GM18505 (cell line): ENCODE data around the gene PIRT.

Experiments
- ATAC-seq: cut with Tn5 transposase; IDR thresholded peaks from one replicate; pipeline ENCODE4 v1.9.1; 2021; ENCODE audit not compliant: unreplicated experiment
- POLR2A ChIP-seq: IDR thresholded peaks from 4 replicates; pipeline ENCODE4 v1.6.1; 2011; ENCODE audit warnings: borderline replicate concordance; ENCODE audit not compliant: insufficient read depth, insufficient read length; ENCODE audit errors: extremely low read depth

PIRT gene

DNA sequence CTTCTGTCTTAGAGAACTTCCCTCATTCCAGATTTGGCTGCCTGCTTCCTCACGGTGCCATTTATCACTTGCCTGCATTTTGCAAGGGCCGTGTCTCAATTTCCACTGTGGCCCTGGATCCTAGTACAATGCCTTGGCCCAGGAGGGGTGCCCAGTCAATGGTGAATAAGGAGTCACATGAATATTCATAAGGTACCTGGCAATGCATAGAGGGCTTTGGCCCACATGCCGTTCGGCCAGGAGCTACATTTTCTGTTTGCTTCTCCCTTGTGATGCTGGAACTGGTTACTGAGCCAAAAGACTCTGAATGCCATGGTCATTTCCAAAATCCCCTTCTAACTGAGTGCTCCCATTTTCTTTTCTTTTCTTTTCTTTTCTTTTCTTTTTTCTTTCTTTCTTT lies 4.8 kb upstream of the PIRT start:
- no peak for ATAC-seq
- TF ChIP-seq POLR2A = no peak

DNA sequence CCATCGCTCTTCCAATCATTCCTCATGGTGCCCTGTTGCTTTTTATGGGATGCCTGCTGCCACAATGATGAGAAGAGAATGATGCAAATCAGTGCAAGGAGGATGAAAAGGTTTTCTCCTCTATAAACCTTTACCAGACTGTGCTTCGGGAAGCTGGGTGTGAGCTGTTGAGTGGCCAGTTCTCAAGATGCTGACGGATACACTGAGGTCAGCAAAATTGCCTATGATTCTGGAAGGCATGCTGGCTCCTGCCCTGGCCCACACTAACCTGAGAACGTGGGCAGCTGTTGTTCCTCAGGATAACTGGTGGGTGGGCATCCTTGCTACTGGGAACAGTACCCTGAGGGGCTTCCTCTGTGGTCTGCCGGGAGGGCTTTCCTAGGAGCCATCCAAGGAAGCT lies 795 bp upstream of the PIRT start:
- no peak for ATAC-seq
- no peak for TF ChIP-seq POLR2A

DNA sequence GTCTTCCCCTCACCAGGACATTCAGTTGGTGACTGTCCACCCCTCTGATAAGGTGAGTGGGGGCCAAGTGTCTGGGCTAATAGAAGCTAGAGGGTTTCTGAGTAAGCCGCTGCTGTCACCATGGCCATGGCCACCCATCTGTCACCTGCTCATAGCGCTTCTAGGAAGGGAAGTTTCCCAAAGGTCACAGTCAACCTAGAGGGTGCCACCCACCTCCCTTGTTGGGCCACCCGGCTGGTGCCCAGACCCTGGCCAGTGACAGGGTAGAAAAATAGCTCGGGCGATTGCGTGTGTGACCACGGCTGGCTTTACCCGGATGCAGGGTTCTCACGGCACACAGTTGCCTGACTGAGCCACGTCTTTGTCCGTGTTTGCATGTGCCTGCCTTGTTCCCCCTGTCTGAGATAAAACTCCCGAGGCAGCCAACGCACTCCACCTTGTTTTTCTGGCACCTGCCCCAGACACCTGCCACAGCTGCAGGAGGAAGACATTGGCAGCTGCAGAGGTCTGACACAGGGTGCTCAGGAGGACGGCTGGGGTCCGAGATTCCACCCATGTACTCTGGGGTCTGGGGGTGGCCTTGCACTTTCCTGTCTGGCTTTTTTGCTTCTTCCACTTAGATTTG lies 809 bp downstream of the PIRT start:
- TF ChIP-seq POLR2A = no peak

DNA sequence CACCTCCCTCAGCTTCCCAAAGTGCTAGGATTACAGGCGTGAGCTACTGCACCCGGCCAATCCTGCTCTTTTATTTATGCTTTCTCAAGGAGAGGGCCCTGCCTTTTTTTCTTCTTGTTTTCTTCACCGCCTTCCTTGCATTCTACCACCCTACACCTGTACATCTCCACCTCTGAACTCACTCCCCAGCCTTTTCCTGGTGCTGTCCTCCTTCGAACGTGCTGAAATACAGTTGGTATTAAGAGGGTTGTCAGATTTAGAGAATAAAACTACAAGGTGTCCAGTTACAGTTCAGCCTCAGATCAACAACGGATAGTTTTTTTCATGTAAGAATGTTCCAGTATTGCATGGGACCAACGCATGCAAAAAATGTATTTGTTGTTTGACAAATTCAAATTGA lies 1.7 kb downstream of the PIRT start:
- TF ChIP-seq POLR2A = no peak
- no peak for ATAC-seq

More for the DNA sequence above, 809 bp downstream of the PIRT start:
- ATAC-seq = no peak

DNA sequence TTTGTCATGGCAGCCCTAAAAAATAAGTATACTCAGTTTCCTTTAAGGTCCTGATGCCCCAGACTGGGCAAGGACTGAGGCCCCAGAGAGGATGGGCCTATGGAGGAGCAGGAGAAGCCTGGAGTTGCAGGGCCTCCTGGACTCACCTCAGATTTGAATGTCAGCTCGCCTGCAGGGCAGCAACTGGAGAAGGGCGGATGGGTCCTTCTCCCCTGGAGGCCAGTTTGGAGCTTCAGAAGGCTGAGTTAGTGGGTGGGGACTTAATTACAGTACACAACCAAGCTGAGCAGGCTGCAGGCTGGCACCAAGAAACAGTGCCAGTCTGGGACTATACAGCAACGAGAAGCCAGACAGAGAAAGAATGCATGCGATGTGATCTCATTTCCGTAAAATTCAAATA lies 6.2 kb downstream of the PIRT start:
- no peak for ATAC-seq
- no peak for TF ChIP-seq POLR2A

DNA sequence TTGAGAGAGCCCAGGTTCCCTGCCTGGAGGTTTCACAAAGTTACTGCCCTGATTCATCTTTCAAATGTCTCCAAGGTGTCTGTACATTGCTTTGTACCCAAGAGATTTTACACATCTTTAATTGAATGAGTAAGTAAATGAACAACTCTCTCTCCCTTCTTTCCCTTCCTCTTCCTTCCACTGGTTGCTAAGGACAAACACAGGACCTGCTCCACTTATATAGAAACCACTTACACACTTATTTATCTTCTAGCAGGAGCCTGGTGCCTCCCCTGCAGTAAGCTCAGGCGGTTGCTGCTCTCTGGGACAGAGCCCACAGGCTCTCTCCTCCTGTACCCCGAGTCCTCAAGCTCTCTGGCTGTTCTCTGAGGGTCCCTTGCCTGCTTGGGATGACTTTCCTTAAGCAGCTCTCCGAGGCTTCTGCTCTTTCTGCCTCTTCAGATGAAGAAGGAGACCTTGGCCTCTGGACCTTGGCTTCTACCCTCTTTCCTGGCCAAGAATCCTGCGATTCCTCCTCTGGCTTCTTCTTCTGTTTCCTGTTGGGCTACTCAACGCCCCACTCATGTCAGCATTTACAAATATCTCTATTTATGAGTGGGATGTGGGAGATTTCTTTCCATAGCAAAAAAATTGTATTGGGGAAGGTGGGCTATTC lies 9.9 kb downstream of the PIRT start:
- TF ChIP-seq POLR2A = no peak
- ATAC-seq = no peak

DNA sequence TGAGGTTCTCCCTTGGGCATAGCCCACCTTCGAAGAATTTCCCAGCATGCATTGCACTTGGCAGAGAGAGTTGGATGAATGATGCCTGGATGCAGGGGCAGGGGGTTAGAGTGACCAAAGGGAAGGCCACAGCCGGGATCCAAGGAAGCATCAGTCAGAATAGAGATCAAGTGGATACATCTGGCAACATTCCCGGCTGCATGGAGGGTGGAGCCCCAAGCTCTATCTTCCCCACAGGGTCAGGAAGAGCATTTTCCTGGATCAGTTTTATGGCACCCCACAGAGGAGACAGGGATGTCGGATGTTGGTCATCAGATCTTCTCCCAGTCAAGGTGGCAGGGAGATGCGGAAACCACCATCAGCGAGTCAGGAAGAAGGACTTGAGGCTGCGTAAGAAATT lies 13.0 kb downstream of the PIRT start:
- TF ChIP-seq POLR2A = no peak
- ATAC-seq = no peak

DNA sequence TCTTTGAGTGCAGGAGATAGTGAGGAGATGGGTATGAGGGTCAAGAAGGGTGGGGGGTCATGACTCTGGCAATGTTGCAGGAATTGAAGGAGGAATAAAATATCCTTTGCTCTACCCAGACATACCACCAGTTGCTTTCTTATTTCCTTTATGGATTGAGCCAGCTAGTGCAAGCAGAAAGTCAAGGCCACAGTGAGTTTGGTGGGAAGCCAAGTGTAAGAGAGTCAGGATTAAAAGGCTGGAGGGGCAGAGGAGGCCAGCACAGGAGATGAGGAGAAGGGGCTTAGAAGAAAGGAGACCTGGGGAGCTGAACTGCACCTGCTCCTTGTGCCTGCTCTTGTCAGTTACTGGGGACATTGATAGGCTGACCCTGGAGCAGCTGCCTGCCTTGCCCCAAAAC lies 16.1 kb downstream of the PIRT start:
- ATAC-seq = no peak
- TF ChIP-seq POLR2A = no peak

DNA sequence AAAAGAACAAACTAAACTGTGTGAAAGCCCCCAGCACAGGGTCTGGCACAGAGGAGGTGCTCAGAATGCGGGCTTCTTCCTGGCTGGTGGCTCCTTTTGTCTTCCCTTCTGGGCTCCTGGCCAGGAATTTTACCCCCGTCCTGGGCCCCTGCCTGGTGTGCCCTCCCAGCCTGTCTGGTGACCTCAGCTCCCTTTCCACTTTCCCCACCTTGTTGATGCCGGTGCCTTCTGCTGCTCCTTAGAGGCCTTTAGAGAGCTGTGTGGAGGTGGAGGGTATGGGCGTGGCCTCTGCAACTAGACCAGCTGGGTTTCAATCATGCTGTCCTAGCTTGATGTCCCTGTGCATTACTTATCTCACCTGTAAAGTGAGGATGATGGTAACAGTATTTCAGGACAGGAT lies 16.8 kb downstream of the PIRT start:
- no peak for TF ChIP-seq POLR2A

DNA sequence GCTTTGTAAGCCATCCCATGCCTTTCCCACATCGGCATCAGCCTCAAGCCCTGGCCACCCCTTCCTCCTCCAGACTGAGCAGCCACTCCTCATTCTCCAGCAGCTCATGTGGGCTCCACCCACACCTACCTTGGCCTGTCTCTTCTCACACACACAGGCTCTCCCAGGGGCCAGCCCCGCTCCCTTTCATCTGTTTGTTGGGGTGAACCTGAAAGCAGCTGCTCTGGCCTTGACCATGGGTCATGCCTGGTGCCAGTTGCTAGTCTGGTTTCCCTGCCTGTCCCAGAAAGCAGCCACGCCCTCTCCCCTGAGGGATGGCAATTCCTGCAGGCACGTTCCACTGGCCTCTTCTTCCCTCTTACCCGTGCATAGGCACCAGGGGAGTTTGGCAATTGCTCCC lies 22.6 kb downstream of the PIRT start:
- no peak for ATAC-seq
- no peak for TF ChIP-seq POLR2A

More for the DNA sequence above, 16.8 kb downstream of the PIRT start:
- ATAC-seq = no peak

DNA sequence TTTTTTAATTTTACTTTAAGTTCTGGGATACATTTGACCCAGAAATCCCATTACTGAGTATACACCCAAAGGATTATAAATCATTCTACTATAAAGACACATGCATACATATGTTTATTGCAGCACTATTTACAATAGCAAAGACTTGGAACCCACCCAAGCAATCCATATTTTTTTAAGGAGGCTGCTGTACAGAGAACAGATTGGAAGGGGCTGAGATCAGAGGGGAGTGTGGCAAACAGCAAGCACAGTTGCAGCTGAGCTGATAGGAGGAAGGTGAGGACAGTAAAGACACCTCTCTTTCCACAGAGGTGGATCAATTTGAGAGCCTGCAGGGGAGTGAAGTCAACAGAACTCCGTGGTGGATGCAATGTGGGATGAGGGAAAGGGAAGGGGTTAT lies 23.8 kb downstream of the PIRT start:
- no peak for TF ChIP-seq POLR2A
- ATAC-seq = no peak

DNA sequence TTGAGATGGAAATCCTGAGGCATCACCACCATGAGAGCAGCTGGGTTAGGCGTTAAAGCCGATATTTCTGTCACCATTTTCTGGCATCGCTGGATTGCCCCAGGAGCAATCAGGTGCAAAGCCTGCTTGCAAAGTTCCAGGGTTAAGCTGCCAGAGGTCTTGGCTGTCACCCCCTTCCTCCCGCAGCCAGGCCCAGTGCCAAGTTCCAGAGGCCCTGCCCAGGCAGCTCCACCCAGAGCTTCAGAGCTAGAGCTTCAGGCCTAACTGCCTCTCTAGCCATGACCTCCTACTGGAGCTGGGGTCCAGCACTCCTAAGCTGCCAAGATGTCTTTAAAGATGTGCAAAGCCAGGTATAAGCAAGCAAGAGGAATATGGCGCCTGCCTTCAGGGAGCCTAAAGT lies 25.2 kb downstream of the PIRT start:
- no peak for ATAC-seq
- no peak for TF ChIP-seq POLR2A

DNA sequence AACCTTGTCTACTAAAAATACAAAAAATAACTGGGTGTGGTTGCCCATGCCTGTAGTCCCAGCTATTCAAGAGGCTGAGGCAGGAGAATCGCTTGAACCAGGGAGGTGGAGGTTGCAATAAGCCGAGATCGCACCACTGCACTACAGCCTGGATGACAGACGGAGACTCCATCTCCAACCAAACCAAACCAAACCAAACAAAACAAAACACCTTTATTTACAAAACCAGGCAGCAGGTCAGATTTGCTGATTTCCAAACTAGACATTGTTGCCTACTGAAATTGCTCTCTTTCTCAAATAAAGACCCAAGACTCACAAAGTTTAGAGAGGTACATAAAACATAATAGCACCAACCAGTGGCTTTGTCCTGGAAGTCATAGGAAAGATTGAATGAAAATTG lies 28.3 kb downstream of the PIRT start:
- no peak for TF ChIP-seq POLR2A
- ATAC-seq = no peak

DNA sequence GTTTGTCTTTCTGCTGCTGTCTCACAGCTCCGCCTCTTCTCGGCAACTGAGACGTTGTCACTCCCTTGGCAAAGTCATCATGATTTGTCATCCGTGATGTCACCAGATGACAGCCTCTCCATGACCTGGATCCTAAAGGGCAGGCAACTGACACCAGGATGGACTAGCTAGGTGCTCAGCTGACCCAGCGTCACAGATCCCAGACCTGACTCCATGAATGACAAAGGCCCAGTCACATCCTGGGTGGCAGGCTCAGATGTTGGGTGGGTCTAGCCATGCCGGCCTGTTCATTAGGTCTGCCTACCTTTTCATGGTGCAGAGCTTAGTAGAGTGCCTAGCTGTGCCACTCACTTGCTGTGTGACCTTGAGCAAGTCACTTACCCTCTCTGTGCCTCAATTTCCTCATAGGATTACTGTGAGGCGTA lies 30.2 kb downstream of the PIRT start:
- ATAC-seq = no peak

More for the DNA sequence above, 30.2 kb downstream of the PIRT start:
- no peak for TF ChIP-seq POLR2A
